Ishikawa (cell line): Measurements from ENCODE around the gene ADGRG6.

Experiments used
- CEBPB ChIP-seq: IDR thresholded peaks from 2 replicates; pipeline ENCODE4 v1.6.1; 2012
- CREB1 ChIP-seq: IDR thresholded peaks from 2 replicates; pipeline ENCODE4 v1.6.1; 2012; ENCODE audit warnings: low read depth
- EGR1 ChIP-seq: IDR thresholded peaks from 2 replicates; pipeline ENCODE4 v1.6.1; 2012
- EP300 ChIP-seq: IDR thresholded peaks from 2 replicates; pipeline ENCODE4 v1.6.1; 2012; ENCODE audit warnings: borderline replicate concordance
- FOXM1 ChIP-seq: IDR thresholded peaks from 2 replicates; pipeline ENCODE4 v1.6.1; 2012; ENCODE audit warnings: low read depth, borderline replicate concordance
- NFIC ChIP-seq: IDR thresholded peaks from 2 replicates; pipeline ENCODE4 v1.6.1; 2012
- RAD21 ChIP-seq: IDR thresholded peaks from 2 replicates; pipeline ENCODE4 v1.6.1; 2012; ENCODE audit warnings: low read depth
- REST ChIP-seq: IDR thresholded peaks from 2 replicates; pipeline ENCODE4 v1.6.1; 2012; ENCODE audit warnings: low read depth, mild to moderate bottlenecking
- TAF1 ChIP-seq: IDR thresholded peaks from 2 replicates; pipeline ENCODE4 v1.6.1; 2012; ENCODE audit warnings: low read depth, mild to moderate bottlenecking
- TCF12 ChIP-seq: IDR thresholded peaks from 2 replicates; pipeline ENCODE4 v1.6.1; 2012; ENCODE audit warnings: low read depth
- TEAD4 ChIP-seq: IDR thresholded peaks from 2 replicates; pipeline ENCODE4 v1.6.1; 2012
- USF1 ChIP-seq: IDR thresholded peaks from 2 replicates; pipeline ENCODE4 v1.6.1; 2012
- YY1 ChIP-seq: IDR thresholded peaks from 2 replicates; pipeline ENCODE4 v1.6.1; 2012; ENCODE audit warnings: low read depth
- ZBTB7A ChIP-seq: IDR thresholded peaks from 2 replicates; pipeline ENCODE4 v1.6.1; 2012; ENCODE audit warnings: low read depth
- TF ChIP-seq, protein P1 (sequence below): IDR thresholded peaks from 2 replicates; pipeline ENCODE4 v1.6.1; 2012

The ADGRG6 gene

DNA sequence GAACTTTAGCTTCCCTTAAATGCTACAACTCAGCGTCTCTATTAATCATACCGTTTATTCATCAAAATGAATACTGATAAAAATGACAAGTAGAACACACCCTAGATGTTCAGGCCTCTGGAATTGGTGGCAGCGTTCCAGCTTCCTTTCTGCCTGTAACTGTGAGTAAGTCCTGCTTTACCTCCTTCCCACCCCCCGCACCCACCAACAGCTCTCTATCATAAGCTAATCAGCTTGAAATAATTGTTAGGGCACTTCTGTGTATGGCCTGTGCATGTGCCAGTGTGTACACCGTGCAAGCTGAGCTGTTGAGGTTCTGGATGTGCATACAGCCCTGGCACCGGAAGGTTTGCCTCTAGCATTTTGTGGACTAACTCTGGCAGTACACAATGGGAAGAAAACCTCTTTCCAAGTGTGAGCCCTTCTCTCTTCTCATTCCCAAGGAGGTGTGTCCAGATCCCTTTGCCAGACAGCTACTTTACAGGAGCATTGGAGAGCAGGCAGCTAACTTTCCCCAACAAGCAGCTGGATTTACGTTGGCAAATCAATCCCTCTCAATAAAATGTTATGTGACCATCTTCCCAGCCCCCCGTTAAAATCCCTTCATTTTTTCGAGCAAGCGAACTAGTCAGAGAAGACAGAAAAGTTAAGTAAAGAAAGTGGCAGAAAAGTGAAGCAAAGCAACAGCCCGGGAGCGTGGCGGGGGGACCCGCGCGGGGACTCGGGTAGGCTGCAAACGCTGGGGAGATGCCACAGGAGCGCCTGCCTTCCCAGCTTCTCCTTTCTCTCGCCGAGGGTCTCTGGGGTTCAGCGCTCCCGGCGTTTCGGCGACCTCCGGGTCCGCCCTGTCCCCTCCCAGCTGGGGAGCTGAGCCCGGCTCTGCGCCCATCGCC, 803 bp upstream of the ADGRG6 start:
- TF ChIP-seq ZBTB7A (no peak; the same call in 1 of the 2 replicates), NFIC (peak; percentile 7; the same call in 1 of the 2 replicates), REST (no peak)
- TF ChIP-seq, protein P1, sequence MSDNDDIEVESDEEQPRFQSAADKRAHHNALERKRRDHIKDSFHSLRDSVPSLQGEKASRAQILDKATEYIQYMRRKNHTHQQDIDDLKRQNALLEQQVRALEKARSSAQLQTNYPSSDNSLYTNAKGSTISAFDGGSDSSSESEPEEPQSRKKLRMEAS, result no peak

DNA sequence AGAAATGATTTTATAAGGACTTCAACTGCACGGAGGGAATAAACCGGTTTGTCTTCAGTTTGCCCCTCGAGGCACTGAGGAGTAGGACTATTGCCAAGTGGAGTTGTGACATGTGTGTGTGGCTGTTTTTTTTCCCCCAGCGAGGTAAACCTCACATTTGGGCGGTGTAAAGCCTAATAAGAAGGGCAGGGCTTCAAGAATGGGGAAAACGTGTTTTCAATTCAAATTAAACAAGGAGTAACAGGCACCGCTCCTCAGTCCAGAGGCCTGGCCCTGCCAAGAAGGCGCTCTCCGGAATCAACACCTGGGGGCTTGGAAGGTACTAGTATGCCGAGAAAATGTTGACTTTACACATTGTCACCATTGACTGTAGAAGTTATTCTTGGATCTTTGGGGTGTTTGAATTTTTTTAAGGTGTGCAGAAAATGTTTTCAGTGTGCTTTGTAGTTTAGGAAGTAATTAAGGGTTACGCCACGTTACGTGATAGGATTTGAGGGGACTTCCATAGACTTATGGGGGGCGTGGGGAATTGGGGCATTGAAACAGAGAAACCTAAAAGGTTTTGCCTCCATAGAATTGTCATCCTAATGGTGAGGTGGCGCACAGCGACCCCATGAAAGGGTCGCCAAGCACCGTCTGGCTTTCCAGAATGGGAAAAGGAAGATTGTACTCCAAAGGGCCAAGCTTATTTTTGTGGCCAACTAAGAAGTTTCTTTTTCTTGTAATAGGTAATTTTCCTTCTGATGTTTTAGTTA, 791 bp downstream of the ADGRG6 start:
- TF ChIP-seq, protein P1, result peak; percentile 67; the same call in 1 of the 2 replicates
- no peak for TF ChIP-seq RAD21
- TF ChIP-seq USF1, result no peak
- TF ChIP-seq REST, result no peak
- no peak for TF ChIP-seq YY1
- TF ChIP-seq FOXM1, result no peak
- TF ChIP-seq TAF1, result no peak; the same call in 1 of the 2 replicates
- TF ChIP-seq ZBTB7A, result no peak
- TF ChIP-seq CEBPB, result no peak
- no peak for TF ChIP-seq TCF12
- TF ChIP-seq EGR1, result no peak
- TF ChIP-seq CREB1, result no peak
- peak; percentile 40 for TF ChIP-seq NFIC

DNA sequence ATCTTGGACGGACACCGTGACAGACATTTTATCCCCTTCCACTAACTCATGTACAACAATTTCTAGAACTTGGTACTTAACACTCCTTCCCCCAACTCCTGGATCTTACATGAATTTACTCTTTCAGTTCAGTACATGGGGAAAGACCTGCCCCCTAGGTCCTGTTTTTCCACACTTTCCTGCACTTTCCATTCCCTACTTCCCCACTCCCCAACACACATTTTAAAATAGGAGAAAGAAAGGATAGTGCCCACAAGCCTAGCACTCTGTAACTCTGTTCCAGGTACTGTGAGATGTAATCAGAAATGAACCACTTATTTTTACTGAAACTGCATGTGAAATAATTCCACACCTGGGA, 1.3 kb downstream of the ADGRG6 start:
- TF ChIP-seq CREB1, result no peak
- TF ChIP-seq TCF12, result no peak
- no peak for TF ChIP-seq ZBTB7A
- no peak for TF ChIP-seq RAD21
- TF ChIP-seq EGR1, result no peak
- TF ChIP-seq, protein P1, result no peak
- TF ChIP-seq CEBPB, result no peak
- no peak for TF ChIP-seq NFIC
- no peak for TF ChIP-seq USF1

GRCh38 chr6:142304241-142304640, 2.4 kb downstream of the ADGRG6 start:
- TF ChIP-seq TEAD4 (no peak), EP300 (no peak), TCF12 (no peak), ZBTB7A (no peak), EGR1 (no peak), CREB1 (no peak), NFIC (no peak), TAF1 (no peak), RAD21 (no peak), REST (no peak), FOXM1 (no peak), YY1 (no peak), CEBPB (no peak)
- TF ChIP-seq, protein P1, result no peak
